Measurements from ENCODE around the gene SLC26A8.

Gene SLC26A8

GRCh38 chr6:35969646-35970045, 54.8 kb downstream of the SLC26A8 start:
- Histone ChIP-seq H3K4me1 (ENCODE audit: insufficient read depth, low read length) (peaks cover 8% of the 10 kb centered on the region; the same call in 1 of the 2 replicates), H3K27me3 (ENCODE audit: insufficient read depth, low read length) (no peaks in the 10 kb centered on the region), H3K4me3 (ENCODE audit: low read length) (no peak overlapping the region), H3K27ac (ENCODE audit: low read depth, low read length) (no peak overlapping the region), H3K9ac (ENCODE audit: low read depth, low read length) (no peak overlapping the region), H3K9me3 (ENCODE audit: insufficient read depth, low read depth, low read length) (no peaks in the 10 kb centered on the region), H3K36me3 (ENCODE audit: insufficient read depth, low read length) (no peaks in the 10 kb centered on the region)

GRCh38 chr6:35968821-35969220, 55.6 kb downstream of the SLC26A8 start:
- Histone ChIP-seq H3K36me3 (ENCODE audit: insufficient read depth, low read length) (no peaks in the 10 kb centered on the region), H3K4me3 (ENCODE audit: low read length) (no peak overlapping the region), H3K9ac (ENCODE audit: low read depth, low read length) (no peak overlapping the region), H3K4me1 (ENCODE audit: insufficient read depth, low read length) (peaks cover 8% of the 10 kb centered on the region; the same call in 1 of the 2 replicates), H3K27me3 (ENCODE audit: insufficient read depth, low read length) (no peaks in the 10 kb centered on the region), H3K9me3 (ENCODE audit: insufficient read depth, low read depth, low read length) (no peaks in the 10 kb centered on the region), H3K27ac (ENCODE audit: low read depth, low read length) (no peak overlapping the region)
- 95% methylated on average over 4 of the region's 4 CpGs for WGBS

- 0 out of 2 replicates have a peak, but pooled peaks cover 5% of the 10 kb centered on the region for H3K4me1 ChIP-seq (ENCODE audit: insufficient read depth, low read length)
- 86% methylated on average over 3 of the region's 4 CpGs for WGBS
- no peaks in the 10 kb centered on the region for H3K27me3 ChIP-seq (ENCODE audit: insufficient read depth, low read length)
- H3K27ac ChIP-seq (ENCODE audit: low read depth, low read length): no peak overlapping the region
- H3K4me3 ChIP-seq (ENCODE audit: low read length): no peak overlapping the region
- H3K36me3 ChIP-seq (ENCODE audit: insufficient read depth, low read length): no peaks in the 10 kb centered on the region
- H3K9ac ChIP-seq (ENCODE audit: low read depth, low read length): no peak overlapping the region
- no peaks in the 10 kb centered on the region for H3K9me3 ChIP-seq (ENCODE audit: insufficient read depth, low read depth, low read length)
Measured at GRCh38 chr6:35967076-35967774, 57.2 kb downstream of the SLC26A8 start.

- H3K27me3 ChIP-seq (ENCODE audit: insufficient read depth, low read length): no peaks in the 10 kb centered on the region
- H3K9me3 ChIP-seq (ENCODE audit: insufficient read depth, low read depth, low read length): no peaks in the 10 kb centered on the region
- no peak overlapping the region for H3K27ac ChIP-seq (ENCODE audit: low read depth, low read length)
- no peak overlapping the region for H3K4me3 ChIP-seq (ENCODE audit: low read length)
- H3K9ac ChIP-seq (ENCODE audit: low read depth, low read length): no peak overlapping the region
- no peaks in the 10 kb centered on the region for H3K36me3 ChIP-seq (ENCODE audit: insufficient read depth, low read length)
- WGBS: 89% methylated on average over 14 of the region's 14 CpGs
- H3K4me1 ChIP-seq (ENCODE audit: insufficient read depth, low read length): 0 out of 2 replicates have a peak, but pooled peaks cover 5% of the 10 kb centered on the region
Measured at GRCh38 chr6:35962779-35963560, 61.5 kb downstream of the SLC26A8 start.

- no peaks in the 10 kb centered on the region for H3K36me3 ChIP-seq (ENCODE audit: insufficient read depth, low read length)
- WGBS: 85% methylated on average over 2 of the region's 2 CpGs
- H3K4me1 ChIP-seq (ENCODE audit: insufficient read depth, low read length): no peaks in the 10 kb centered on the region
- no peak overlapping the region for H3K9ac ChIP-seq (ENCODE audit: low read depth, low read length)
- no peaks in the 10 kb centered on the region for H3K9me3 ChIP-seq (ENCODE audit: insufficient read depth, low read depth, low read length)
- no peak overlapping the region for H3K4me3 ChIP-seq (ENCODE audit: low read length)
- no peak overlapping the region for H3K27ac ChIP-seq (ENCODE audit: low read depth, low read length)
- no peaks in the 10 kb centered on the region for H3K27me3 ChIP-seq (ENCODE audit: insufficient read depth, low read length)
Measured at GRCh38 chr6:35960187-35960586, 64.3 kb downstream of the SLC26A8 start.

GRCh38 chr6:35955970-35956369, 68.5 kb downstream of the SLC26A8 start:
- 93% methylated on average over 3 of the region's 4 CpGs for WGBS
- Histone ChIP-seq H3K4me3 (ENCODE audit: low read length) (no peak overlapping the region), H3K27me3 (ENCODE audit: insufficient read depth, low read length) (no peaks in the 10 kb centered on the region), H3K27ac (ENCODE audit: low read depth, low read length) (no peak overlapping the region), H3K9ac (ENCODE audit: low read depth, low read length) (no peak overlapping the region), H3K36me3 (ENCODE audit: insufficient read depth, low read length) (no peaks in the 10 kb centered on the region), H3K4me1 (ENCODE audit: insufficient read depth, low read length) (no peaks in the 10 kb centered on the region), H3K9me3 (ENCODE audit: insufficient read depth, low read depth, low read length) (no peaks in the 10 kb centered on the region)

GRCh38 chr6:35955521-35955920, 68.9 kb downstream of the SLC26A8 start:
- no peaks in the 10 kb centered on the region for H3K36me3 ChIP-seq (ENCODE audit: insufficient read depth, low read length)
- H3K4me1 ChIP-seq (ENCODE audit: insufficient read depth, low read length): no peaks in the 10 kb centered on the region
- no peaks in the 10 kb centered on the region for H3K27me3 ChIP-seq (ENCODE audit: insufficient read depth, low read length)
- H3K9ac ChIP-seq (ENCODE audit: low read depth, low read length): no peak overlapping the region
- H3K9me3 ChIP-seq (ENCODE audit: insufficient read depth, low read depth, low read length): no peaks in the 10 kb centered on the region
- 88% methylated on average over 5 of the region's 5 CpGs for WGBS
- no peak overlapping the region for H3K4me3 ChIP-seq (ENCODE audit: low read length)
- no peak overlapping the region for H3K27ac ChIP-seq (ENCODE audit: low read depth, low read length)

GRCh38 chr6:35955071-35955470, 69.4 kb downstream of the SLC26A8 start:
- H3K27ac ChIP-seq (ENCODE audit: low read depth, low read length): no peak overlapping the region
- H3K9me3 ChIP-seq (ENCODE audit: insufficient read depth, low read depth, low read length): no peaks in the 10 kb centered on the region
- no peaks in the 10 kb centered on the region for H3K27me3 ChIP-seq (ENCODE audit: insufficient read depth, low read length)
- H3K4me3 ChIP-seq (ENCODE audit: low read length): no peak overlapping the region
- H3K36me3 ChIP-seq (ENCODE audit: insufficient read depth, low read length): no peaks in the 10 kb centered on the region
- H3K9ac ChIP-seq (ENCODE audit: low read depth, low read length): no peak overlapping the region
- whole genome bisulfite sequencing: 99% methylated on average over 8 of the region's 8 CpGs
- no peaks in the 10 kb centered on the region for H3K4me1 ChIP-seq (ENCODE audit: insufficient read depth, low read length)

- no peaks in the 10 kb centered on the region for H3K36me3 ChIP-seq (ENCODE audit: insufficient read depth, low read length)
- no peak overlapping the region for H3K9ac ChIP-seq (ENCODE audit: low read depth, low read length)
- no peaks in the 10 kb centered on the region for H3K27me3 ChIP-seq (ENCODE audit: insufficient read depth, low read length)
- H3K4me3 ChIP-seq (ENCODE audit: low read length): no peak overlapping the region
- no peaks in the 10 kb centered on the region for H3K4me1 ChIP-seq (ENCODE audit: insufficient read depth, low read length)
- 92% methylated on average over 7 of the region's 7 CpGs for WGBS
- H3K27ac ChIP-seq (ENCODE audit: low read depth, low read length): no peak overlapping the region
- H3K9me3 ChIP-seq (ENCODE audit: insufficient read depth, low read depth, low read length): no peaks in the 10 kb centered on the region
Measured at GRCh38 chr6:35954333-35954732, 70.1 kb downstream of the SLC26A8 start.

GRCh38 chr6:35948725-35949124, 75.7 kb downstream of the SLC26A8 start:
- no peak overlapping the region for H3K9ac ChIP-seq (ENCODE audit: low read depth, low read length)
- H3K9me3 ChIP-seq (ENCODE audit: insufficient read depth, low read depth, low read length): no peaks in the 10 kb centered on the region
- no peaks in the 10 kb centered on the region for H3K4me1 ChIP-seq (ENCODE audit: insufficient read depth, low read length)
- no peak overlapping the region for H3K4me3 ChIP-seq (ENCODE audit: low read length)
- H3K27me3 ChIP-seq (ENCODE audit: insufficient read depth, low read length): no peaks in the 10 kb centered on the region
- no peak overlapping the region for H3K27ac ChIP-seq (ENCODE audit: low read depth, low read length)
- WGBS: no CpG with 5 or more reads among the region's 1 CpG
- H3K36me3 ChIP-seq (ENCODE audit: insufficient read depth, low read length): no peaks in the 10 kb centered on the region

GRCh38 chr6:35945650-35946025, 78.8 kb downstream of the SLC26A8 start:
- H3K9me3 ChIP-seq (ENCODE audit: insufficient read depth, low read depth, low read length): no peaks in the 10 kb centered on the region
- H3K9ac ChIP-seq (ENCODE audit: low read depth, low read length): no peak overlapping the region
- no peak overlapping the region for H3K4me3 ChIP-seq (ENCODE audit: low read length)
- no peaks in the 10 kb centered on the region for H3K27me3 ChIP-seq (ENCODE audit: insufficient read depth, low read length)
- no peaks in the 10 kb centered on the region for H3K4me1 ChIP-seq (ENCODE audit: insufficient read depth, low read length)
- 94% methylated on average over 1 of the region's 1 CpG for WGBS
- H3K36me3 ChIP-seq (ENCODE audit: insufficient read depth, low read length): no peaks in the 10 kb centered on the region
- H3K27ac ChIP-seq (ENCODE audit: low read depth, low read length): no peak overlapping the region

Measured in HUES64 (cell line).